A549 (cell line): ENCODE measurements around the gene CKAP2L. TPM values are rescaled to one million over a fixed set of nuclear protein-coding genes. Genes with fewer than 3 reads are reported as not detected.

ENCODE experiments used
- ATAC-seq, 2 experiments: fragments of 200-7000 bp in 1 of 2; fragments of >200 bp in 1 of 2; cut with Nextera tagmentation in 1 of 2; cut with Tn5 transposase in 1 of 2; 3 replicates each; pipeline versions ENCODE4 v1.8.0 to v1.9.1; 2018 to 2020; ENCODE audit warnings: mild to moderate bottlenecking in 1 of 2, moderate library complexity in 1 of 2
- CTCF ChIA-PET: fragments of 300-600 bp; sonication (Branson Sonifier 250); formaldehyde crosslinking; extraction: SDS; loops from one replicate; lab custom pipeline; 2021; ENCODE audit warnings: antibody characterized with exemption, inconsistent platforms; lab: Yijun Ruan, JAX
- POLR2A ChIA-PET: fragments of 350-600 bp; formaldehyde crosslinking; extraction: SDS; loops from one replicate; lab custom pipeline; 2021; ENCODE audit warnings: antibody characterized with exemption, inconsistent platforms; lab: Yijun Ruan, JAX
- DNase-seq, 2 experiments: peaks; one replicate each; pipeline versions ENCODE4 v3.0.0 to v3.0.0-alpha.2; 2011 to 2016; ENCODE audit warnings: low read depth in 1 of 2, low spot score in 1 of 2
- FAIRE-seq: peaks from 2 replicates; lab custom pipeline; 2011; peaks lifted over from hg19 to GRCh38; lab: Jason Lieb, UNC
- H3K27ac ChIP-seq, 2 experiments: fragments of >200 bp; sonication (Bioruptor Twin); formaldehyde crosslinking; 3 replicates each; pipeline ENCODE4 v1.5.1; 2016 to 2017
- H3K4me1 ChIP-seq: fragments of >200 bp; sonication (Bioruptor Twin); formaldehyde crosslinking; 3 replicates; pipeline ENCODE4 v1.6.1; 2016
- H3K4me2 ChIP-seq: fragments of >200 bp; sonication (Bioruptor Twin); formaldehyde crosslinking; 3 replicates; pipeline ENCODE4 v1.6.1; 2016
- H3K4me3 ChIP-seq: fragments of >200 bp; sonication (Bioruptor Twin); formaldehyde crosslinking; 3 replicates; pipeline ENCODE4 v1.5.1; 2016
- H3K9me3 ChIP-seq: fragments of >200 bp; sonication (Bioruptor Twin); formaldehyde crosslinking; 3 replicates; pipeline ENCODE4 v1.6.1; 2016
- CEBPB ChIP-seq, 2 experiments: fragments of >200 bp in 1 of 2; sonication (Bioruptor Twin) in 1 of 2; formaldehyde crosslinking in 1 of 2; IDR thresholded peaks; 2 replicates each; pipeline ENCODE4 v1.6.1; 2012 to 2016
- CHD4 ChIP-seq: fragments of 200-600 bp; sonication (generic); IDR thresholded peaks from 2 replicates; pipeline ENCODE4 v1.6.1; 2016; ENCODE audit warnings: antibody characterized with exemption, mild to moderate bottlenecking, borderline replicate concordance
- EHF ChIP-seq: fragments of 250-450 bp; sonication (Bioruptor Pico); IDR thresholded peaks from 2 replicates; pipeline ENCODE4 v1.5.0; 2020; ENCODE audit warnings: mild to moderate bottlenecking
- ESRRA ChIP-seq: fragments of 150-350 bp; IDR thresholded peaks from 2 replicates; pipeline ENCODE4 v1.6.1; 2014; ENCODE audit warnings: mild to moderate bottlenecking, low read length, borderline replicate concordance
- GATA3 ChIP-seq: IDR thresholded peaks from 2 replicates; pipeline ENCODE4 v1.6.1; 2012; ENCODE audit warnings: borderline replicate concordance
- HOXB5 ChIP-seq: fragments of 250-450 bp; sonication (Bioruptor Pico); IDR thresholded peaks from 2 replicates; pipeline ENCODE4 v1.5.0; 2020; ENCODE audit warnings: mild to moderate bottlenecking, moderate library complexity
- MAFK ChIP-seq: fragments of 450-650 bp; IDR thresholded peaks from 2 replicates; pipeline ENCODE4 v1.6.1; 2014; ENCODE audit not compliant: partially characterized antibody
- MAZ ChIP-seq: fragments of 150-350 bp; IDR thresholded peaks from 2 replicates; pipeline ENCODE4 v1.6.1; 2014; ENCODE audit warnings: antibody characterized with exemption, low read depth, low read length, borderline replicate concordance
- NFE2L2 ChIP-seq: fragments of 150-350 bp; conservative IDR thresholded peaks from 2 replicates; pipeline ENCODE4 v1.6.1; 2014; ENCODE audit warnings: low read length
- NR3C1 ChIP-seq: fragments of >200 bp; sonication (Bioruptor Twin); formaldehyde crosslinking; IDR thresholded peaks from 3 replicates; pipeline ENCODE4 v1.6.1; 2017
- PHF8 ChIP-seq: fragments of 200-600 bp; sonication (generic); IDR thresholded peaks from 2 replicates; pipeline ENCODE4 v1.6.1; 2016; ENCODE audit warnings: low read depth, mild to moderate bottlenecking, antibody characterized with exemption, moderate library complexity, borderline replicate concordance
- RAD21 ChIP-seq, 2 experiments: fragments of >200 bp in 1 of 2; sonication (Bioruptor Twin) in 1 of 2; formaldehyde crosslinking in 1 of 2; IDR thresholded peaks in 1 of 2; conservative IDR thresholded peaks in 1 of 2; 2 replicates in 1 of 2; 3 replicates in 1 of 2; pipeline ENCODE4 v1.6.1; 2012 to 2018; ENCODE audit warnings: inconsistent platforms in 1 of 2
- RARB ChIP-seq: fragments of 250-450 bp; sonication (Bioruptor Pico); IDR thresholded peaks from 2 replicates; pipeline ENCODE4 v1.8.0; 2021; ENCODE audit warnings: mild to moderate bottlenecking, moderate library complexity
- RCOR1 ChIP-seq: fragments of 150-350 bp; IDR thresholded peaks from 2 replicates; pipeline ENCODE4 v1.6.1; 2014; ENCODE audit warnings: antibody characterized with exemption, low read length, low read depth
- SMC3 ChIP-seq: fragments of >200 bp; sonication (Bioruptor Twin); formaldehyde crosslinking; IDR thresholded peaks from 3 replicates; pipeline ENCODE4 v1.6.1; 2018; ENCODE audit warnings: inconsistent platforms
- TFCP2L1 ChIP-seq: fragments of 250-450 bp; sonication (Bioruptor Pico); IDR thresholded peaks from 2 replicates; pipeline ENCODE4 v1.5.0; 2021; ENCODE audit warnings: mild to moderate bottlenecking
- ZC3H11A ChIP-seq: fragments of 450-650 bp; IDR thresholded peaks from 2 replicates; pipeline ENCODE4 v1.6.1; 2014; ENCODE audit warnings: antibody characterized with exemption, mild to moderate bottlenecking
- ZSCAN20 ChIP-seq: fragments of 250-450 bp; sonication (Bioruptor Pico); IDR thresholded peaks from 2 replicates; pipeline ENCODE4 v1.8.0; 2022; ENCODE audit warnings: mild to moderate bottlenecking, moderate library complexity
- WGBS: methylation state at CpG from one replicate; pipeline ENCODE4 v1.1.6; 2017; ENCODE audit errors: missing lambda C conversion rate; 5-methylcytosine and 5-hydroxymethylcytosine counted together
- polyA plus RNA-seq, 4 experiments: library from polyadenylated mRNA; depleted of rRNA in 3 of 4; stranded (reverse); fragments of >200 nt; fragmentation: RNase III in 1 of 4; extraction: RNeasy Plus Mini Kit Qiagen cat#74134 plus additional on column Dnase treatment in 1 of 4; gene quantifications; 2 replicates in 3 of 4; 3 replicates in 1 of 4; pipeline ENCODE4 v1.2.3, GENCODE V29; 2011 to 2017
- TF ChIP-seq, protein P1 (sequence below): IDR thresholded peaks from 2 replicates; pipeline ENCODE4 v1.6.1; 2012; ENCODE audit warnings: low read depth, borderline replicate concordance
- TF ChIP-seq, protein P2 (sequence below): fragments of >200 bp; sonication (Bioruptor Twin); formaldehyde crosslinking; IDR thresholded peaks from 2 replicates; pipeline ENCODE4 v1.6.1; 2016
- TF ChIP-seq, protein P3 (sequence below): fragments of 250-450 bp; sonication (Bioruptor Pico); IDR thresholded peaks from 2 replicates; pipeline ENCODE4 v1.5.0; 2020; ENCODE audit warnings: low read depth, mild to moderate bottlenecking, moderate library complexity
- TF ChIP-seq, protein P4 (sequence below): fragments of 250-450 bp; sonication (Bioruptor Pico); IDR thresholded peaks from 2 replicates; pipeline ENCODE4 v1.5.0; 2021; ENCODE audit warnings: mild to moderate bottlenecking, moderate library complexity, borderline replicate concordance

Gene CKAP2L
- polyA plus RNA-seq, 2 of the 4 experiments (the other 2 are of a cell fraction) = 14.0 to 15.9 TPM

DNA sequence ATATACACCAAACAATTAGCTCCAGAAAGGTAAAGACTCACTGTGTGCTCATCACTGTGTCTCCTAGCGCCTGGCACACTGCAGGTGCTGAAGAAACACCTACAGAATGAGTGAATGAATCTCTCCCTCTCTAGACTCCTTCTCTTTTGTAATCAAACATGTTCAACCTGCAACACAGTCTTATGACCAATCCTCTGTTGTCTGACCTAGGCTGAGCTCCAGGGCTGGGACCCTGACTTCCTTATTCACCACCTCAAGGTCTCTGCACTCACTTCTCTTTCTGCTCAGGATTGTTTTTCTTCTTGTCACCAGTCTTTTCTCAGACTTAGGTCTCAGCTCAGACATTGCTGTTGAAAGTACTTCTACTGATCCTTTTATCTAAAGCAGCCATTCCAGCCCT is 9.8 kb downstream of the CKAP2L start:
- no peak overlapping the region for H3K27ac ChIP-seq
- DNase-seq = no peak
- no peaks in the 10 kb centered on the region for H3K9me3 ChIP-seq
- WGBS = 100% methylated on average over 1 of the region's 1 CpG
- FAIRE-seq = no peak
- TF ChIP-seq NFE2L2 (no peak), EHF (CRISPR knock-in tag) (no peak), RARB (CRISPR knock-in tag) (no peak), CEBPB (IDR thresholded peaks at IDR 0.05) (no peak), ZSCAN20 (CRISPR knock-in tag) (no peak), RAD21 (conservative IDR thresholded peaks at IDR 0.05 in 1 of 2, IDR thresholded peaks at IDR 0.05 in 1 of 2) (no peak), MAZ (no peak), MAFK (no peak), HOXB5 (CRISPR knock-in tag) (no peak), TFCP2L1 (CRISPR knock-in tag) (no peak)
- TF ChIP-seq, protein P1, sequence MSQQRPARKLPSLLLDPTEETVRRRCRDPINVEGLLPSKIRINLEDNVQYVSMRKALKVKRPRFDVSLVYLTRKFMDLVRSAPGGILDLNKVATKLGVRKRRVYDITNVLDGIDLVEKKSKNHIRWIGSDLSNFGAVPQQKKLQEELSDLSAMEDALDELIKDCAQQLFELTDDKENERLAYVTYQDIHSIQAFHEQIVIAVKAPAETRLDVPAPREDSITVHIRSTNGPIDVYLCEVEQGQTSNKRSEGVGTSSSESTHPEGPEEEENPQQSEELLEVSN = no peak
- TF ChIP-seq, protein P2, sequence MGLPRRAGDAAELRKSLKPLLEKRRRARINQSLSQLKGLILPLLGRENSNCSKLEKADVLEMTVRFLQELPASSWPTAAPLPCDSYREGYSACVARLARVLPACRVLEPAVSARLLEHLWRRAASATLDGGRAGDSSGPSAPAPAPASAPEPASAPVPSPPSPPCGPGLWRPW = no peak
- H3K4me1 ChIP-seq = peaks cover 17% of the 10 kb centered on the region
- ChIA-PET CTCF (interaction anchor here (0.7 to 3.7 kb wide), 5 partner anchors 27 to 205 kb away, joined by 3 to 17 read pairs (median 4); no protein-coding TSS in a partner anchor), POLR2A (no interaction called here)
- H3K4me3 ChIP-seq = no peak overlapping the region
- no peak overlapping the region for H3K4me2 ChIP-seq
- ATAC-seq = no peak

DNA sequence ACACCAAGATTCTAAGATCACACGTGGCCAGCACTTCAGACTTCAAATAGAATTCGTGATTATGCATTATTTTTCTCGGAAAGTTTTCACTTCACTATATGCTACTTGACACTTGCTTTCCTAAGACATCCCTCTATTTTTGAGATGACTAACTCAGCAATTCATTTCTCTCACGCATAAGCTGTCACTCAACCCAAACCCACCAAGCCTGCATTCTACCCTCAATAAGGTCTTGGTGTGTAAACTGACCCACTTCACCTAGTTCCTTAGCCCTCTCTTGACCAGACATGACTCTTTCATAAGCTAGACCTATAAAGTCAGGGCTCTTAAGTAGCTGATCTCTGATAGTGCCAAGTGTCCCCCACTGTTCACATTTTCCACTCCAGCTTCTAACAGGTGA is 11.7 kb downstream of the CKAP2L start:
- Histone ChIP-seq H3K4me3 (no peak overlapping the region), H3K9me3 (no peaks in the 10 kb centered on the region), H3K4me1 (peaks cover 17% of the 10 kb centered on the region), H3K4me2 (no peak overlapping the region), H3K27ac (no peak overlapping the region)
- DNase-seq (no peak), ATAC-seq (no peak), FAIRE-seq (no peak)
- TF ChIP-seq NR3C1 (no peak), EHF (CRISPR knock-in tag) (no peak), CHD4 (no peak)
- 87% methylated on average over 4 of the region's 4 CpGs for WGBS
- ChIA-PET CTCF (interaction anchor here (0.7 to 3.7 kb wide), 8 partner anchors 9 to 207 kb away, joined by 3 to 17 read pairs (median 6); no protein-coding TSS in a partner anchor), POLR2A (no interaction called here)

DNA sequence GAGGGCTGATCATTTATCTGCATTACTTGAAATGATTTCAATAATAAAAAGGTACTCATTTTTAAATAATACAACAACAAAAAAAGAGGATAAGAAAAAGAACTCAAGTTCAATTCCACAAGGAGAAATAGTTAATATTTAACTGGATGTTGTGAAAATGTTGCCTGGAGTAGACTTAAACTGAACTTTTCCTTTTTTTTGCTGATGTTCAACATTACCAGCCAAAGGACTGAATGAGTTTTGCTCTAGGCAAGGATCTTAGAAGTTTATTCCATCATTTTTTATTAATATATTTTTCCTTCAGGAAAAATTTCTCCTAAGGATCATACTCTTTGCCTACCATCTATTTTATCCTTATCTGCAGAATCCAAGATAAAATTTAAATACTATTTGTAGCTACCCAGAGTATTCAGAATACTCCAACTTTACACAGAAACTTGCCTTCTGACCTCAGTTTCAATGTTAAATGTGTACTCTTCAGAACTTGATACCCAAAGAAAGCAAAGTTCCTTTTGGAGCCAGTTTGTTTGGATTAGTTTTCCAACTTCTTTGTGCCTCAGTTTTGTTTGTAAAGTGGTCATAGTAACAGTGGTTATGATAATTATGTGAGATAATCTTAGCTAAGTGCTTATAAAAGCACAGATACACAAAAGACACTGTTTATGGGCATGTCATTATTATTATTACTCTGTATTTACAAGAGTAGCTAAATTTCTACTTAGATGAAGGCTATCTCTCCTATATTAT is 12.8 kb downstream of the CKAP2L start:
- Histone ChIP-seq H3K4me1 (peaks cover 17% of the 10 kb centered on the region), H3K9me3 (no peaks in the 10 kb centered on the region), H3K4me3 (no peak overlapping the region), H3K4me2 (peak overlapping the region; percentile 37; the same call in 2 of the 3 replicates), H3K27ac (no peak overlapping the region)
- ChIA-PET POLR2A (no interaction called here), CTCF (interaction anchor here (0.8 to 3.7 kb wide), 5 partner anchors 60 to 208 kb away, joined by 3 to 16 read pairs (median 7); no protein-coding TSS in a partner anchor)
- ATAC-seq (no peak), FAIRE-seq (no peak), DNase-seq (no peak)
- TF ChIP-seq RCOR1 (no peak), RARB (CRISPR knock-in tag) (no peak), SMC3 (no peak), ZC3H11A (no peak)

DNA sequence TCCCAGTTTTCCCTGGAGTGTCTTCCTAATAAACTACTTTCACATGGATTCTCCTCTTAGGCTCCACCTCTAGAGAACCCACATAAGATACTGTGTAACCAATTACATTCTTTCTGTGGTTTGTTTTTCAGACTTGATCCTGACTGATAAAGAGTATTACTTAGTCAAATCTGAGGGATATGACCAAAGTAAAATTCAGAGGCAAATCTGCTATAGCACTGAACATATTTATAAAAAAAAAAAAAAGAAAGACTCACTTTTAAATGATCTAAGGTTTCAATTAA is 13.9 kb downstream of the CKAP2L start:
- Histone ChIP-seq H3K4me1 (peaks cover 17% of the 10 kb centered on the region), H3K4me3 (no peak overlapping the region), H3K27ac (0 out of 6 replicates have a peak overlapping the region, but pooled peaks of 1 of the 2 experiments have one; percentile 44), H3K9me3 (no peaks in the 10 kb centered on the region), H3K4me2 (no peak overlapping the region)
- no peak for DNase-seq
- POLR2A ChIA-PET = no interaction called here
- FAIRE-seq = no peak
- CTCF ChIA-PET = interaction anchor here (0.6 to 4.9 kb wide), 34 partner anchors 11 to 332 kb away, joined by 3 to 120 read pairs (median 8); partner anchors contain the start of genes CKAP2L, IL1A and IL1B
- no peak for ATAC-seq
- TF ChIP-seq, protein P3, sequence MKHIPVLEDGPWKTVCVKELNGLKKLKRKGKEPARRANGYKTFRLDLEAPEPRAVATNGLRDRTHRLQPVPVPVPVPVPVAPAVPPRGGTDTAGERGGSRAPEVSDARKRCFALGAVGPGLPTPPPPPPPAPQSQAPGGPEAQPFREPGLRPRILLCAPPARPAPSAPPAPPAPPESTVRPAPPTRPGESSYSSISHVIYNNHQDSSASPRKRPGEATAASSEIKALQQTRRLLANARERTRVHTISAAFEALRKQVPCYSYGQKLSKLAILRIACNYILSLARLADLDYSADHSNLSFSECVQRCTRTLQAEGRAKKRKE = no peak
- TF ChIP-seq CHD4 (no peak), ESRRA (no peak), PHF8 (no peak), GATA3 (no peak)
- TF ChIP-seq, protein P2 = no peak
- TF ChIP-seq, protein P4, sequence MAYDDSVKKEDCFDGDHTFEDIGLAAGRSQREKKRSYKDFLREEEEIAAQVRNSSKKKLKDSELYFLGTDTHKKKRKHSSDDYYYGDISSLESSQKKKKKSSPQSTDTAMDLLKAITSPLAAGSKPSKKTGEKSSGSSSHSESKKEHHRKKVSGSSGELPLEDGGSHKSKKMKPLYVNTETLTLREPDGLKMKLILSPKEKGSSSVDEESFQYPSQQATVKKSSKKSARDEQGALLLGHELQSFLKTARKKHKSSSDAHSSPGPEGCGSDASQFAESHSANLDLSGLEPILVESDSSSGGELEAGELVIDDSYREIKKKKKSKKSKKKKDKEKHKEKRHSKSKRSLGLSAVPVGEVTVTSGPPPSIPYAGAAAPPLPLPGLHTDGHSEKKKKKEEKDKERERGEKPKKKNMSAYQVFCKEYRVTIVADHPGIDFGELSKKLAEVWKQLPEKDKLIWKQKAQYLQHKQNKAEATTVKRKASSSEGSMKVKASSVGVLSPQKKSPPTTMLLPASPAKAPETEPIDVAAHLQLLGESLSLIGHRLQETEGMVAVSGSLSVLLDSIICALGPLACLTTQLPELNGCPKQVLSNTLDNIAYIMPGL (CRISPR knock-in tag) = no peak
